ENCODE data around the gene LHFPL5.

GRCh38 chr6:35775031-35775430 is 30.1 kb upstream of the LHFPL5 start:
- TF ChIP-seq EZH2 (IDR thresholded peaks at IDR 0.05; ENCODE audit: insufficient read depth, poor library complexity, severe bottlenecking) (no peak), EZH2phosphoT487 (IDR thresholded peaks at IDR 0.05; ENCODE audit: insufficient read depth, low read depth) (no peak)

Data from GM23248 (cell line).